Tibial nerve (tissue), 4 donors: ENCODE measurements around the gene NSUN7. TPM values are rescaled to one million over a fixed set of nuclear protein-coding genes. Genes with fewer than 3 reads are reported as not detected.
"Not testable (repeated sequence)": the region's sequence is repeated elsewhere in the genome, so short reads cannot be mapped to it uniquely, and the experiment has no call there.

Experiments
- DNase-seq, 2 donors: peaks; one replicate each; pipeline ENCODE4 v3.0.0-alpha.2; 2019; ENCODE audit warnings: low spot score in 2 of 2
- H3K27ac ChIP-seq, 4 donors: fragments of 200-600 bp; sonication (generic) in 3 of 4; one replicate each; pipeline ENCODE4 v1.5.1; 2017 to 2019; ENCODE audit warnings: mild to moderate bottlenecking in 1 of 4
- H3K27me3 ChIP-seq, 2 donors: fragments of 200-600 bp; sonication (generic) in 1 of 2; one replicate each; pipeline versions ENCODE4 v1.5.1 to v1.6.0; 2017 to 2019
- H3K36me3 ChIP-seq, 3 donors: fragments of 200-600 bp; sonication (generic); one replicate each; pipeline ENCODE4 v1.5.1; 2018 to 2019
- H3K4me1 ChIP-seq, 4 donors: fragments of 200-600 bp; sonication (generic) in 3 of 4; one replicate each; pipeline ENCODE4 v1.5.1; 2017 to 2019
- H3K4me3 ChIP-seq, 4 donors: fragments of 200-600 bp; sonication (generic) in 3 of 4; one replicate each; pipeline ENCODE4 v1.5.1; 2017 to 2019; ENCODE audit warnings: mild to moderate bottlenecking in 1 of 4, moderate library complexity in 1 of 4
- H3K9me3 ChIP-seq, 4 donors: fragments of 200-600 bp; sonication (generic) in 3 of 4; one replicate each; pipeline ENCODE4 v1.5.1; 2017 to 2019
- CTCF ChIP-seq, 5 experiments: fragments of 200-600 bp in 3 of 5; fragments of 450-650 bp in 2 of 5; sonication (generic) in 3 of 5; IDR thresholded peaks; one replicate each; pipeline ENCODE4 v1.5.1; 2016 to 2019; ENCODE audit warnings: antibody characterized with exemption in 5 of 5, mild to moderate bottlenecking in 3 of 5, moderate library complexity in 2 of 5
- EP300 ChIP-seq, 2 donors: sonication (generic); formaldehyde crosslinking; IDR thresholded peaks; one replicate each; pipeline ENCODE4 v1.6.1; 2017; ENCODE audit warnings: antibody characterized with exemption in 2 of 2, mild to moderate bottlenecking in 1 of 2
- POLR2A ChIP-seq, 2 donors: fragments of 450-650 bp; IDR thresholded peaks; one replicate each; pipeline ENCODE4 v1.6.1; 2017; ENCODE audit warnings: antibody characterized with exemption in 2 of 2, mild to moderate bottlenecking in 2 of 2, moderate library complexity in 2 of 2
- WGBS, 2 donors: methylation state at CpG; one replicate each; pipeline ENCODE4 v1.1.5; 2018; 5-methylcytosine and 5-hydroxymethylcytosine counted together
- total RNA-seq, 4 donors: library from RNA; depleted of rRNA; stranded (reverse); fragments of >200 nt; gene quantifications; one replicate each; pipeline ENCODE4 v1.1.0, GENCODE V29; 2016

The NSUN7 gene
- total RNA-seq, 4 donors from 2014 or later = 2.0 to 3.1 (median 2.1) TPM; not detected in 1

- Histone ChIP-seq H3K27me3 (no peaks in the 10 kb centered on the region), H3K9me3 (no peaks in the 10 kb centered on the region), H3K4me3 (no peak overlapping the region), H3K4me1 (no peaks in the 10 kb centered on the region), H3K36me3 (no peaks in the 10 kb centered on the region), H3K27ac (no peak overlapping the region)
- no peak for TF ChIP-seq CTCF (IDR thresholded peaks at IDR 0.05)
- no peak for TF ChIP-seq POLR2A (IDR thresholded peaks at IDR 0.05)
- TF ChIP-seq EP300 (IDR thresholded peaks at IDR 0.05) = no peak
- 90 to 93% methylated on average over 2 of the region's 2 CpGs for WGBS, 2 donors
- DNase-seq = no peak
These were observed 54.8 kb downstream of the NSUN7 start for GRCh38 chr4:40804598-40804997.

- Histone ChIP-seq H3K4me1 (no peaks in the 10 kb centered on the region), H3K4me3 (no peak overlapping the region), H3K27me3 (no peaks in the 10 kb centered on the region), H3K9me3 (no peaks in the 10 kb centered on the region), H3K36me3 (peaks cover 0 to 26% (median 0%) of the 10 kb centered on the region in 3 donors), H3K27ac (no peak overlapping the region)
- TF ChIP-seq EP300 (IDR thresholded peaks at IDR 0.05) = no peak
- no peak for TF ChIP-seq CTCF (IDR thresholded peaks at IDR 0.05)
- WGBS, 2 donors = 80 to 81% methylated on average over 8 of the region's 8 CpGs
- DNase-seq = no peak
These were observed 59.2 kb downstream of the NSUN7 start for GRCh38 chr4:40808926-40809457.

DNA sequence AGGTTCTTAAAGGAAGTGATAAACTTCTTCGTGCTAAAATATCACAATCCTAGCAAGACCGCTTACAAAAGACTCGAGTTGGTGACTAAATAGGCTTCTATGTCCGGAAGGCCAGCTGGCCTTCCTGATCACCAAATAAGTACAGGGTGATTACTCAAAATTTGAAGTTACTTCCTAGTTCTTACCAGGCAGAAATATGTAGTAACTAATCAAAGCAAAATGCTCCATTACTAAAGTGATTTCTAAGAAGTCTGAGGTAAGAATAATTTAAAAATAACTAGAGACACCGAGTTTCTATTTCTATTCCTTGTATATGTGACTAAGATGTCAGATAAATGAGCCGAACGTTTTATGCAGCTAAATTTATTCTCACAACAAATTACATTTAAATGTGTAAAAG, 62.2 kb downstream of the NSUN7 start:
- H3K27me3 ChIP-seq = no peaks in the 10 kb centered on the region
- peaks cover 0 to 54% (median 0%) of the 10 kb centered on the region in 3 donors for H3K36me3 ChIP-seq
- no peak for TF ChIP-seq CTCF (IDR thresholded peaks at IDR 0.05)
- TF ChIP-seq EP300 (IDR thresholded peaks at IDR 0.05) = no peak
- TF ChIP-seq POLR2A (IDR thresholded peaks at IDR 0.05) = no peak
- H3K9me3 ChIP-seq = no peaks in the 10 kb centered on the region
- H3K4me1 ChIP-seq = no peaks in the 10 kb centered on the region
- 64 to 67% methylated on average over 7 of the region's 7 CpGs for WGBS, 2 donors
- no peak overlapping the region for H3K4me3 ChIP-seq
- H3K27ac ChIP-seq = peak overlapping the region in 1 of 4 donors; percentile 25
- DNase-seq = no peak

- H3K9me3 ChIP-seq = no peaks in the 10 kb centered on the region
- DNase-seq = no peak
- WGBS, 2 donors = 68 to 78% methylated on average over 8 of the region's 8 CpGs
- no peak overlapping the region for H3K4me3 ChIP-seq
- TF ChIP-seq EP300 (IDR thresholded peaks at IDR 0.05) (no peak), CTCF (IDR thresholded peaks at IDR 0.05) (no peak), POLR2A (IDR thresholded peaks at IDR 0.05) (no peak)
- no peaks in the 10 kb centered on the region for H3K27me3 ChIP-seq
- peak overlapping the region in 3 of 4 donors; percentile 25 to 50 (median 37) for H3K27ac ChIP-seq
- peaks cover 0 to 58% (median 0%) of the 10 kb centered on the region in 3 donors for H3K36me3 ChIP-seq
- H3K4me1 ChIP-seq = no peaks in the 10 kb centered on the region
These were observed 62.6 kb downstream of the NSUN7 start for GRCh38 chr4:40812386-40812785.

DNA sequence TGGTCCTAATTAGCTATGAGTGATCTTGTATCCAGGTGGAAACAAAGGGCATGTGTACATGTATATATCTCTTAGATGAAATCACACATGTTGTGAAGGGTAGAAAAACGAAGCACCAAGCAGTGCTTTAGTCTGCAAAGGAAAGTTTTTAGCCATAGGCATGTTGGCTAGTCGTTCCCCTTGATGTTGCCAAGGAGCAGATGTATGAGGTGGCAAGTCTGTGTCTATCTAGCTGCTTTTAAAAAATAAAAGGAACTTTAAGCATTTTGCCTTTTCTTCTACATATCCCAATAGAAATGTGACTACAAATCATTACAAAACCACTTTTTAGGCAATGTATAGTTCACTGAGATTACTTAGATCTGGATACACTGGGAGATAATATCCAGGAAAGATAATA, 63.1 kb downstream of the NSUN7 start:
- Histone ChIP-seq H3K9me3 (no peaks in the 10 kb centered on the region), H3K27ac (peak overlapping the region in 2 of 4 donors; percentile 37 to 50), H3K4me3 (no peak overlapping the region), H3K27me3 (no peaks in the 10 kb centered on the region), H3K36me3 (peaks cover 0 to 63% (median 0%) of the 10 kb centered on the region in 3 donors), H3K4me1 (no peaks in the 10 kb centered on the region)
- no peak for DNase-seq
- no peak for TF ChIP-seq EP300 (IDR thresholded peaks at IDR 0.05)
- no peak for TF ChIP-seq CTCF (IDR thresholded peaks at IDR 0.05)
- no peak for TF ChIP-seq POLR2A (IDR thresholded peaks at IDR 0.05)
- WGBS, 2 donors = 79 to 82% methylated on average over 2 of the region's 2 CpGs

DNA sequence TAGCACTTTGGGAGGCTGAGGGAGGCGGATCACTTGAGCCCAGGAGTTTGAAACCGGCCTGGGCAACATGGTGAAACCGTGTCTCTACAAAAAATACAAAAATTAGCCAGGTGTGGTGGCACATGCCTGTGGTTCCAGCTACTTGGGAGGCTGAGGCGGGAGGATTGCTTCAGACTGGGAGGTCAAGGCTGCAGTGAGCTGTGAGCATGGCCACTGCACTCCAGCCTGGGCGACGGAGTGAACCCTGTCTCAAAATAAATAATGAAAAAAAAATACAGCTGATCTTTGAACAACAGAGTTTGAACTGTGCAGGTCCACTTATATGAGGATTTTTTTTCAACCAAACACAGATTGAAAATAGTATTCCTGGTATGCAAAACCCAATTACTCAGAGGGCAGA, 67.4 kb downstream of the NSUN7 start:
- H3K4me1 ChIP-seq, H3K9me3 ChIP-seq, DNase-seq, H3K27me3 ChIP-seq, H3K4me3 ChIP-seq, H3K27ac ChIP-seq: not testable (repeated sequence)
- H3K36me3 ChIP-seq = peaks cover 0 to 92% (median 2%) of the 10 kb centered on the region in 3 donors
- WGBS, 2 donors = 89 to 94% methylated on average over 6 of the region's 6 CpGs
